Large intestine (tissue), 12 donors: ENCODE data around the gene EBPL. TPM values are rescaled to one million over a fixed set of nuclear protein-coding genes. Genes with fewer than 3 reads are reported as not detected.

Source experiments
- DNase-seq, 2 donors: peaks; one replicate each; pipeline versions ENCODE4 v3.0.0 to v3.0.0-alpha.2; 2013
- H3K27ac ChIP-seq: one replicate; pipeline ENCODE4 v1.5.1; 2013; ENCODE audit warnings: low read length
- H3K27me3 ChIP-seq: 2 replicates; pipeline ENCODE4 v1.6.1; 2013; ENCODE audit warnings: low read length; ENCODE audit not compliant: control insufficient read depth, insufficient read depth
- H3K36me3 ChIP-seq: 2 replicates; pipeline ENCODE4 v1.6.1; 2013; ENCODE audit warnings: low read length; ENCODE audit not compliant: control insufficient read depth, insufficient read depth
- H3K4me1 ChIP-seq: one replicate; pipeline ENCODE4 v1.6.1; 2013; ENCODE audit warnings: low read length; ENCODE audit not compliant: control insufficient read depth, insufficient read depth
- H3K4me3 ChIP-seq: one replicate; pipeline ENCODE4 v1.5.1; 2013; ENCODE audit warnings: low read length
- H3K9me3 ChIP-seq: one replicate; pipeline ENCODE4 v1.6.1; 2013; ENCODE audit warnings: mild to moderate bottlenecking, low read depth, low read length, moderate library complexity; ENCODE audit not compliant: control insufficient read depth
- WGBS: methylation state at CpG from one replicate; pipeline ENCODE4 v1.1.5; 2013; ENCODE audit warnings: low lambda C conversion rate; ENCODE audit not compliant: insufficient coverage; 5-methylcytosine and 5-hydroxymethylcytosine counted together
- long read RNA-seq, 11 donors: transcript quantifications; one replicate each; lab custom pipeline, GENCODE V29; 2026
- polyA plus RNA-seq: library from polyadenylated mRNA; unstranded; fragments of 120-200 nt; gene quantifications from one replicate; pipeline ENCODE4 v1.2.1, GENCODE V29; 2013

Gene EBPL
- polyA plus RNA-seq, result 43.1 TPM
- long read RNA-seq, donor 1, transcript EBPL-201 (4 exons, 914 nt), result major isoform, 16 of 24 reads
- long read RNA-seq, donor 1, partial matches to known transcripts, result 0 of 24 reads
- long read RNA-seq, donor 1, other reads (novel, unspliced or antisense), result 0 of 24 reads
- long read RNA-seq, donor 2, transcript EBPL-201 (4 exons, 914 nt), result major isoform, 41 of 73 reads
- long read RNA-seq, donor 2, transcript EBPL-206 (3 exons, 810 nt), result minor isoform, 8 of 73 reads
- long read RNA-seq, donor 2, transcript EBPL-203 (2 exons, 579 nt), result minor isoform, 19 of 73 reads
- long read RNA-seq, donor 2, transcript EBPL-204 (3 exons, 766 nt), result minor isoform, 5 of 73 reads
- long read RNA-seq, donor 2, partial matches to known transcripts, result 0 of 73 reads
- long read RNA-seq, donor 2, other reads (novel, unspliced or antisense), result 0 of 73 reads
- long read RNA-seq, donor 3, result 0 reads
- long read RNA-seq, donor 4, partial matches to known transcripts, result 0 of 4 reads
- long read RNA-seq, donor 4, other reads (novel, unspliced or antisense), result 0 of 4 reads
- long read RNA-seq, donor 5, transcript EBPL-201 (4 exons, 914 nt), result major isoform, 21 of 37 reads
- long read RNA-seq, donor 5, transcript EBPL-206 (3 exons, 810 nt), result minor isoform, 5 of 37 reads
- long read RNA-seq, donor 5, transcript EBPL-203 (2 exons, 579 nt), result minor isoform, 6 of 37 reads
- long read RNA-seq, donor 5, transcript EBPL-204 (3 exons, 766 nt), result minor isoform, 5 of 37 reads
- long read RNA-seq, donor 5, partial matches to known transcripts, result 0 of 37 reads
- long read RNA-seq, donor 5, other reads (novel, unspliced or antisense), result 0 of 37 reads
- long read RNA-seq, donor 6, transcript EBPL-201 (4 exons, 914 nt), result major isoform, 26 of 46 reads
- long read RNA-seq, donor 6, transcript EBPL-206 (3 exons, 810 nt), result minor isoform, 8 of 46 reads
- long read RNA-seq, donor 6, partial matches to known transcripts, result 5 of 46 reads
- long read RNA-seq, donor 6, other reads (novel, unspliced or antisense), result 0 of 46 reads
- long read RNA-seq, donor 7, transcript EBPL-201 (4 exons, 914 nt), result major isoform, 15 of 38 reads
- long read RNA-seq, donor 7, transcript EBPL-203 (2 exons, 579 nt), result minor isoform, 10 of 38 reads
- long read RNA-seq, donor 7, transcript EBPL-206 (3 exons, 810 nt), result minor isoform, 11 of 38 reads
- long read RNA-seq, donor 7, partial matches to known transcripts, result 0 of 38 reads
- long read RNA-seq, donor 7, other reads (novel, unspliced or antisense), result 0 of 38 reads
- long read RNA-seq, donor 8, transcript EBPL-206 (3 exons, 810 nt), result minor isoform, 12 of 91 reads
- long read RNA-seq, donor 8, transcript EBPL-204 (3 exons, 766 nt), result minor isoform, 5 of 91 reads
- long read RNA-seq, donor 8, transcript EBPL-201 (4 exons, 914 nt), result major isoform, 61 of 91 reads
- long read RNA-seq, donor 8, transcript EBPL-203 (2 exons, 579 nt), result minor isoform, 13 of 91 reads
- long read RNA-seq, donor 8, partial matches to known transcripts, result 0 of 91 reads
- long read RNA-seq, donor 8, other reads (novel, unspliced or antisense), result 0 of 91 reads
- long read RNA-seq, donor 9, transcript EBPL-204 (3 exons, 766 nt), result minor isoform, 9 of 55 reads
- long read RNA-seq, donor 9, transcript EBPL-201 (4 exons, 914 nt), result major isoform, 38 of 55 reads
- long read RNA-seq, donor 9, partial matches to known transcripts, result 0 of 55 reads
- long read RNA-seq, donor 9, other reads (novel, unspliced or antisense), result 0 of 55 reads
- long read RNA-seq, donor 10, transcript EBPL-203 (2 exons, 579 nt), result minor isoform, 6 of 72 reads
- long read RNA-seq, donor 10, transcript EBPL-201 (4 exons, 914 nt), result major isoform, 40 of 72 reads
- long read RNA-seq, donor 10, transcript EBPL-206 (3 exons, 810 nt), result minor isoform, 12 of 72 reads
- long read RNA-seq, donor 10, partial matches to known transcripts, result 12 of 72 reads
- long read RNA-seq, donor 10, other reads (novel, unspliced or antisense), result 0 of 72 reads
- long read RNA-seq, donor 11, transcript EBPL-206 (3 exons, 810 nt), result minor isoform, 9 of 53 reads
- long read RNA-seq, donor 11, transcript EBPL-201 (4 exons, 914 nt), result major isoform, 29 of 53 reads
- long read RNA-seq, donor 11, transcript EBPL-203 (2 exons, 579 nt), result minor isoform, 9 of 53 reads
- long read RNA-seq, donor 11, partial matches to known transcripts, result 5 of 53 reads
- long read RNA-seq, donor 11, other reads (novel, unspliced or antisense), result 0 of 53 reads

DNA sequence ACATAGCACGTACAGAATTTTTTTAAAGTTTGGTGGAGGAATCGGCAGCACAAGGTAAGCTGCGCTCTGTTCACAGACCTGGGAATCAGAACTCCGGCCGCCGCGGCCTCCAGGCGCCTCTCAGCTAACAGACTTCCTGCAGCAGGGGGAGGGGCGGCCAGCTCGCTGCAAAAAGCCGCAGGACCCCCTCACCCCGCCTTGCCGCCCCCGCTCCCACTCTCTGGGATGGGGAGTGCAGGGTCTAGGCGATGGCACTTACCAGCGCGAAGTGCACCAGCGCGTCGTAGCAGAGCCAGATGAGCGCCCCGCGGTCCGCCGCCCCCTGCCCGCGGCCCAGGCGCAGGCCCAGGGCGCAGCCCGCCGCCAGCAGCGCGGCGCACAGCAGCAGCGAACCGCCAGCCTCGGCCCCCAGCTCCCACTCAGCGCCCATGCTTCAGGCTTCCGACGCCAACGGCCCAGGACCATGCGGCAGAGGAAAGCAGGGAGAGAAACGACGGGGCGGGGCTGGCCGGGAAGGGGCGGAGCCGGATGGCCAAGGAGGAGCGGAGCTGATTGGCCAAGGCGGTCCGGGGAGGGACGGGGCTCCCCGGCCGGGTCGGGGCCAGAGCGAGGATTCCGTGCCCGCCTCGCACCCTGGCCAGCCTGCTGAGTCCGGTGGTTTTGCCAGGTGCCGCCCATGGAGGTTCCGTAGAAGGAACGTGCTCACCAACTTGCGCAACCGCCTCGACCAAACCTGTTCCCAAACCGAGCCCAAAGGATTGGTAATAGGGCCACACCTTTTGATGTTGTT is at the start of gene EBPL:
Gene EBPL, minus strand, starts transcription at position 492 of the 790 bp plus-strand sequence. Its CDS starts 62 bp downstream, at position 430.
- no peaks in the 10 kb centered on the region for H3K27me3 ChIP-seq
- no peaks in the 10 kb centered on the region for H3K9me3 ChIP-seq
- H3K4me3 ChIP-seq, result peak within 1 kb of the TSS; percentile 57
- H3K4me1 ChIP-seq, result no peaks in the 10 kb centered on the region
- peaks cover 11% of the 10 kb centered on the region for H3K36me3 ChIP-seq
- peak; percentile 84 to 91 for DNase-seq
- no CpG with 5 or more reads among the region's 67 CpGs for WGBS
- peak within 1 kb of the TSS; percentile 59 for H3K27ac ChIP-seq

DNA sequence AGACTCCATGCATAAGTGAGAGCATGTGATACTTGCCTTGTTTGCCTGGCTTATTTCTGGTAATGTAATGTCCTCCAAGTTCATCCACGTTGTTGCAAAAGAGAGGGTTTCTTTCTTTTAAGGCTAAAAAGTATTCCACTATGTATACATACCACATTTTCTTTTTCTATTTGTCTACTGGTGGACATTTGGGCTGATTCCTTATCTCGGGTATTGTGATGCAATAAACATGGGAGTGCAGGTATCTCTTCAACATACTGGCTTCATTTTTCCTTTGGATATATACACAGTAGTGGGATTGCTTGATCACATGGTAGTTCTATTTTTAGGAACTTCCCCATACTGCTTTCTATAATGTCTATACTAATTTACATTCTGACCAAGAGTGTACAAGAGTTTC is 49.6 kb upstream of the EBPL start:
- no peaks in the 10 kb centered on the region for H3K9me3 ChIP-seq
- H3K4me1 ChIP-seq, result no peaks in the 10 kb centered on the region
- no CpG with 5 or more reads among the region's 2 CpGs for WGBS
- H3K27me3 ChIP-seq, result no peaks in the 10 kb centered on the region
- H3K36me3 ChIP-seq, result peaks cover 8% of the 10 kb centered on the region
- no peak overlapping the region for H3K4me3 ChIP-seq
- no peak overlapping the region for H3K27ac ChIP-seq
- no peak for DNase-seq

DNA sequence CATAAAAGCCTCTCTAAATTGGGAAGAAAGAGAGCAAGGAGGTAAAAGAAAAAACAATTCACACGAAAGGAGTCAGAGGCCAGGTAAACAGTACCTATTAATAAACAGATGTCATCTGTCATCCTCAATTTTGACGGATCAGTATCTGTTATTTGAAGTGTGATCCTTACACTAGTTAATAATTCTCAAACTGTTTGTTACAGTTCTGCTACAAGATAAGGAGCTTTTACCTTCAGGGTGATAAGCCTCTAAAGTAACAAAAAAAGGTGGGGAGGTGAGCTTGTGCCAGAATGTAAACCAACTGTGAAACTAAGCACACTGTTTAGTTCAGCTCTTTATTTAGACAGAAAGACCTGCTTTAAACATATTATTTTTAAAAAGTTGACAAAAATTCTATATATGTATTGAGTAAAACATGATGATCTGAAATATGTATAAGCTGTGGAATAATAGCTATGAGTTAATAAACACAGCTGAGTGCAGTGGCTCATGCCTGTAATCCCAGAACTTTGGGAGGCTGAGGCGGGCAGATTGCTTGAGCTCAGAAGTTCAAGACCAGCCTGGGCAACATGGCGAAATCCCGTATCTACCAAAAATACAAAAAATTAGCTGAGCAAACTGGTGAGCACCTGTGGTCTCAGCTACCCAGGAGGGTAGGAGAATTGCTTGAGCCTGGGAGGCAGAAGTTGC is 48.4 kb upstream of the EBPL start:
- no peak overlapping the region for H3K4me3 ChIP-seq
- H3K27me3 ChIP-seq, result no peaks in the 10 kb centered on the region
- H3K9me3 ChIP-seq, result no peaks in the 10 kb centered on the region
- 20% methylated on average over 1 of the region's 5 CpGs for WGBS
- DNase-seq, result peak in 1 of 2 donors; percentile 21
- no peaks in the 10 kb centered on the region for H3K36me3 ChIP-seq
- no peak overlapping the region for H3K27ac ChIP-seq
- no peaks in the 10 kb centered on the region for H3K4me1 ChIP-seq

DNA sequence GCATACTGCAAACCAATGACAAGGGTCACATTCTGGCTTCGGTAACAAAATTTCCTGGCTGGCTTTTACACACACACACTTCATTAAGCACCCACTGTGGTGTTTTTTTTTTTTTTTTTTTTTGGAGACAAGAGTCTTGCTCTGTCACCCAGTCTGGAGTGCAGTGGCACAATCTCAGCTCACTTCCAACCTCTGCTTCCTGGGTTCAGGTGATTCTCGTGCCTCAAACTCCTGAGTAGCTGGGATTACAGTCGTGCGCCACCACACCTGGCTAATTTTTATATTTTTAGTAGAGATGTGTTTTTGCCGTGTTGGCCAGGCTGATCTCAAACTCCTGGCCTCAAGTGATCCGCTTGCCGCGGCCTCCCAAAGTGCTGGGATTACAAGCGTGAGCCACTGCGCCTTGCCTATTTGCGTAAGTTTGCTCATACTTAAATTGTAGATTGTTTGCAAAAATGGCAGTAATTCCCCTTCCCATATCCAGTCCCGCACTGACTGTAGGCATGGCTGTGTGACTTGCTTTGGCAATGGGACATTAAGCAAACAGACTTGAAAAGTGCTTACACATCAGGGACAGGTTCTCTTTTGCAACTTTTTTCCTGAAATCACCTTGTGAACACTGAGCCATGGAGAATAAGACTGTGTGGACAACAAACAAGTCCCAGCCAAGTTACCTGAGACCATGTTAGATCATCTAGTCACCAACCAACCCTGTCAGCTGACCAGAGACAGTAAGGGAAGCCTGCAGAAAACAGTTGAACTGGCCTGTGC is 42.1 kb upstream of the EBPL start:
- Histone ChIP-seq H3K27me3 (no peaks in the 10 kb centered on the region), H3K4me3 (no peak overlapping the region), H3K4me1 (no peaks in the 10 kb centered on the region), H3K27ac (no peak overlapping the region), H3K9me3 (no peaks in the 10 kb centered on the region), H3K36me3 (peaks cover 14% of the 10 kb centered on the region)
- no peak for DNase-seq
- WGBS, result no CpG with 5 or more reads among the region's 12 CpGs

DNA sequence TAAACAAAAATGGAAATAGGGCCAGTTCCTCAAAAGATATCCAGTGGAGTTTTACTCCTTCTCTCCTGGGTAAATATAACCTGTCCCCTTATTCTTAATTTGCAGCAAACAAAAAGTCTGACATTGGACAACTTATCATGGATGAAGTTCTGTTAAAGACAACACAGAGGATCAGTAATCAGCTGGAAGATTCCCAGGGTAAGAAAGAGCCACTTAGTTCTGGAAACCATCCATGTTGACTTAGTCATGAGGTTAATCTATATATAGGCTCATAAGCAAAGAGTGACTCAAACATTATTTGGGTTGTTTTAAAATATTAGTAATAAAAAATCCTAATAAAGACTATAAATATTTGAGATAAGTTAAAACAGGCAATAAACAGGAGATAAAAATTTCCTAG is 40.5 kb upstream of the EBPL start:
- H3K36me3 ChIP-seq, result peaks cover 14% of the 10 kb centered on the region
- no peak for DNase-seq
- H3K27ac ChIP-seq, result no peak overlapping the region

DNA sequence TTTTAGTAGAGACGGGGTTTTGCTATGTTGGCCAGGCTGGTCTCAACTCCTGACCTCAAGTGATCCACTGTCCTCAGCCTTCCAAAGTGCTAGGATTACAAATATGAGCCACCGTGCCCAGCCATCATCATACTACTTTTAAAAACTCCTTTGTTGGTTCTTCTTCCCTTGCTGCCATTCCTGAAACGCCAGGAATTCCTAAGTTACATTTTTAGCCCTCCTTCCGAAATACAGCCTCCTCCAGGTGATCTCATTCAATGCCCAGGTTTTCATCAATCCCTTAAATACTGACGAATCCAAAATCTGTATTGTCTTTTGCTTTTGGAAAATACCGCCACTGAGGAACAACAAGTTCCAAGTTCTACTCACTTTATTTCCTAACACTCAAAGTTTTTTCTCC is 25.3 kb upstream of the EBPL start:
- WGBS, result no CpG with 5 or more reads among the region's 6 CpGs
- H3K27ac ChIP-seq, result no peak overlapping the region
- no peak for DNase-seq

More for the DNA sequence above, 40.5 kb upstream of the EBPL start:
- no peak overlapping the region for H3K4me3 ChIP-seq
- no peaks in the 10 kb centered on the region for H3K4me1 ChIP-seq
- no peaks in the 10 kb centered on the region for H3K27me3 ChIP-seq
- H3K9me3 ChIP-seq, result no peaks in the 10 kb centered on the region

DNA sequence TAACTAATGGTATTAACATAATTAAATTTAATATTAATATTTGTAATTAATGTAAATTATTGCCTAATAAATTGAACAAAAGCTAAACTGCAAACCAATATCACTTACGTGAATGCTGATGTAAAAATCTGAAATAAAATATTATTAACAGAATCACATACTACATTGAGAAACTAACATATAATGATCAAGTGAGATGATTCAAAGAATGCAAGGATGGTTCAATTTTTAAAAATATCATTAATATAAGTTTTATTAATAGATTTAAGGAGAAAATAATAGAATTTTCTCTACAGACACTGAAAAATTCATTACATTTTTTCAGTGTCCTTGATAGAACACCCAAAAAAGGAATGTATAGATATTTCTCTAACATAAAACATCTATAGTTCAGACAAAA is 23.5 kb upstream of the EBPL start:
- no peak overlapping the region for H3K4me3 ChIP-seq
- peaks cover 5% of the 10 kb centered on the region for H3K9me3 ChIP-seq
- DNase-seq, result no peak
- no CpG with 5 or more reads among the region's 1 CpG for WGBS
- peaks cover 25% of the 10 kb centered on the region for H3K36me3 ChIP-seq
- no peaks in the 10 kb centered on the region for H3K27me3 ChIP-seq
- no peak overlapping the region for H3K27ac ChIP-seq
- H3K4me1 ChIP-seq, result no peaks in the 10 kb centered on the region

More for the DNA sequence above, 25.3 kb upstream of the EBPL start:
- Histone ChIP-seq H3K4me3 (no peak overlapping the region), H3K27me3 (no peaks in the 10 kb centered on the region), H3K36me3 (peaks cover 23% of the 10 kb centered on the region), H3K9me3 (peaks cover 5% of the 10 kb centered on the region), H3K4me1 (no peaks in the 10 kb centered on the region)
